Endothelial cell of hepatic sinusoid (primary cell): Measurements from ENCODE around the gene DBH.

Experiments used
- in situ Hi-C: cut with HindIII; loops from 2 replicates; pipeline ENCODE4 v1.10.0; 2017; ENCODE audit warnings: low sequenced_read_pairs

DBH gene

DNA sequence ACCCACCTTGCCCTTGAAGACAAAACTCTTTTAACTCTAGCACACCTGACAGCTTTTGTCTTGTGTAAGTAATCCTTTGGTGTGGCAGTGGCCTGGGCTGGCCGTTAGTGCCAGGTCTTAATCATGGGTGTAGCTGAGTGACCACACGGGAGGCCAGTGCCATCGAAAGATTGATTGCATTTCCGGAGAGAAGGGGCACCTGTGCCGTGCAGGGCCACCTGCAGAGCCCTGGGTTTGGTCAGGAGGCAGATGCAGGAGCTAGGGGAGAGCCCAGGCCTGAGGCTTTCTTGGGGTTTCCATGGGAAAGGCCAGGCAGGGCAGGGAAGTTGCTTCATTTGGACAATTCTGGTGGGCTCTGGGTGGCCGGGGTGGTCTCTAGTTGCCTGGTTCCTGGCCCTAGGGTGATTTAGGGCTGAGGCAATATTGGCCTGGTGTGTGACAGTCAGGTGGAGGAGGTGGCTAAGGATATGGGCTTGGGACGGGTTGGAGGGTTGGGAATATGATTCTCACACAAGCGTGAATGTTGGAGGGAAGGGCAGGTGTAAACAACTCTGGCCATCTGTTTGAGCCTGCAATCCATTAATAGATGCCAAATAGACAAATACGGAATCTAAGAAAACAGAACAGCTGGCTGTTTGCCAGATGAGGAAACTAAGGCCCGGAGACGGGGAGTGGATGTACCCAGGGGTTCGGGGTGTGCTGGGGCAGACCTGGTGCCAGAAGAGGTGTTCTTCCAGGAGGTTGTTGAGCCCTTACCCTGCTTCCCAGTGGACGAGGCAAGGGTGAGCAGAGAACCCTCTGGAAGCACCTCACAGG lies 4.6 kb downstream of the DBH start:
- in situ Hi-C loops, result no loop called here

DNA sequence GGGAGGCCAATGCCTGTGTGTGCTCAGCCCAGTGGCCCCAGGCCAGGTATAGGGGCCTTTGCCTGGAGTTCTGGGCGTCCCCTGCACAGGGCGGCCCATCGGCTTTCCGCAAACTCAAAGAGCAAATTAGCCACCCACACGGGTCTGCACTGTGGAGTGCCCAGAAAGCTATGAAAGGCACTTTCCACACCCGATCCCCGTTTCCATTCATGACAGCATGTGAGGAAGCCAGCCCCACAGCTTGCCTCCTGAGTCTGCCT lies 5.2 kb downstream of the DBH start:
- in situ Hi-C loops, result no loop called here

DNA sequence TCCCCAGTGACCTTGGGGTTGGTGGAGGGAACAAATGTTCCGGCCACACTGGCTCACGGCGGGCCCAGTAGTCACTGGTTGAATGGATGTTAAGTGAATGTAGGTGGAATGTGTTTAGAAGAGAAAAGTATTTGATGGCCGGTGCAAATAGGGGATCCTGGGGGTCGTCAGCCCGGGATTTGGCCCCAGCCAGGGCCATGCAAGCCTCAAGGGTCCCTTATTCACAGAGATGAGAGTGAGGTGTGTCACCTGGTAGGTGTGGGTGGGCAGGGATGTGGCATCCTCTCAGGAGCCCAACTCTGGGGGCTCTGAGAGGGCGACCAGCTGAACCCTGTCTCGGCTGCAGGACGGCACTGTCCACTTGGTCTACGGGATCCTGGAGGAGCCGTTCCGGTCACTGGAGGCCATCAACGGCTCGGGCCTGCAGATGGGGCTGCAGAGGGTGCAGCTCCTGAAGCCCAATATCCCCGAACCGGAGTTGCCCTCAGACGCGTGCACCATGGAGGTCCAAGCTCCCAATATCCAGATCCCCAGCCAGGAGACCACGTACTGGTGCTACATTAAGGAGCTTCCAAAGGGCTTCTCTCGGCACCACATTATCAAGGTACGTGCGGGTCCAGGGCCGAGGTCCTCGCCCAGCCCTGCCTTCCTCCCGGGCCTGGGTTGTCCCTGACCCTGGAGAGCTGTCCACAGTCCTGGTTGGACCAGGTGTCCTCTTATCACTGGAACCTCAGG lies 5.9 kb downstream of the DBH start:
- in situ Hi-C loops, result no loop called here

GRCh38 chr9:133642708-133643361 lies 6.7 kb downstream of the DBH start:
- in situ Hi-C loops, result no loop called here

DNA sequence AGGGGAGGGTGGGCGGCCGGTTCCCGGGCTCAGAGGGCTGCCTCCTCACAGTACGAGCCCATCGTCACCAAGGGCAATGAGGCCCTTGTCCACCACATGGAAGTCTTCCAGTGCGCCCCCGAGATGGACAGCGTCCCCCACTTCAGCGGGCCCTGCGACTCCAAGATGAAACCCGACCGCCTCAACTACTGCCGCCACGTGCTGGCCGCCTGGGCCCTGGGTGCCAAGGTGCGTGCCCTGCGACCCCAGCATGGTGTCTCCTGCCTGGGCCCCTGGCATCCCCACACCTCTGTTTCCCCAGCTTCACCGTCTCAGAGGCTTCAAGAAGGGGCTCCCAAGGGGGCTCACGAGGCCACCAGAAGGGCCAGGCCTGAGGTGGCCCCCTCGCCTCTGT lies 7.2 kb downstream of the DBH start:
- in situ Hi-C loops, result no loop called here

DNA sequence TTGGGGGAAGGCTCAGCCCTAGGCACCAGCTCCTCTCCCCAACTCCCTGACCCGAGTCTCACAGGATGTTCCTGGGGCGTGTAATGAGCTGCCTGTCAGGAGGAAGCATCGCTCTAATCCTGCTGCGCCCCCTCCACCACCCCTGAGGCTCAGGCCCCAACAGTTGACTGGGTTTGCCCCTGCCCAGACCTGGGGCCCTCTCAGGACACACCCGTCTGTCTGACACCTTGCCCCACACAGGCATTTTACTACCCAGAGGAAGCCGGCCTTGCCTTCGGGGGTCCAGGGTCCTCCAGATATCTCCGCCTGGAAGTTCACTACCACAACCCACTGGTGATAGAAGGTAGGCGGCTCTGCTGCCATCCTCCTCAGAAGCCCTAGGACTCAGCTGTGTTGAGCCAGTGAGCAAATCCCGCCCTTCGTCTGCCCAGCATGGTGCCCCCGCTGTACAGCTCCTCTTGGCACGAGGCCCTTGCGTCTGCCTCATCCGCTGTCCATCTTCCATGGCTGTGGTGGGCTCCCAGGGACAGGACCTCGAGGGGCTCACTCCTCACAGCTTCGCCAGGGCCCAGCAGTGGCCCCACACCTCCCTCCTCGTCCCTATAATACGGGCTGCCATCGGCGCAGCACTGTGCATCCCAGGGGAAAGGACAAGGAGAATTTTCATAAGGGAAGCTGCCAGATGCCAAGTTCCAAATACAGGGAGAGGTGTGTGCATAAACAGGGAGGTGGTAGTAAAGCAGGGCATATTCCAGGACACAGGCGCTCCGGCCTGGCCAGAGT lies 8.0 kb downstream of the DBH start:
- in situ Hi-C loops, result no loop called here

DNA sequence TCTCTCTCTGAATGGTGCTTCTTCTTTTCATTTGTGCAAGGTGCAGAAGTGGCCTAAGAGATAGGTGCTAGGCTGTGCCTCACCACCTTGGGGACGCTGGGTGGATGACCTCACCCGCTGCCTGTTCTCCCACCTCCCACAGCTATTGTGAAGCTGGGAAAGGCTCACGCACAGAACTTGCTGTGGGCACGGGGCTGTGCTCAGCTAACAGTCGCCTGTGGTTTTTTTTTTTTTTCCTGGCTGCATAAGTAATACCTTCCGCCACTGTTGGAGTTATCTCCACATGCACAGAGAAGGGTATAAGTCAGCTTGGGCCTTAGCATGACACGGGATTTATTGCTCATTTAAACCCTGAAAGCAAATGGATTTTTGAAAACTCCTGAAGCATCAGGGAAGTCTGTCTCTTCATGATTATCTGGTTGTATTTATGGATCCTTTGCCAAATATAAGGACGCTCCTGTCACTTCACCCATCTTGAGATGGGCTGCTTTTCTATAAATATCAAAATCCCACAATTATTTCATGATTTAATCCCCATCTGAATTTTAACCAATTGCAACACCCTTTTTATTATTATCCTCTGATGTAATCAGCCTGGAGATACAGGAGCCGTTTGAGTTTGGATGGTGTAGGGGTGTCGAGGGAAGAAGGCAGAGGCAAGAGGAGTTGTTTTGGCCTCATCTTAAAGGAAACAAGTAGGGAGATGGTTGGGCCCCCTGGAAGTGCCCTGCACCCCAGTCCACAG lies 9.0 kb downstream of the DBH start:
- in situ Hi-C loops, result no loop called here

DNA sequence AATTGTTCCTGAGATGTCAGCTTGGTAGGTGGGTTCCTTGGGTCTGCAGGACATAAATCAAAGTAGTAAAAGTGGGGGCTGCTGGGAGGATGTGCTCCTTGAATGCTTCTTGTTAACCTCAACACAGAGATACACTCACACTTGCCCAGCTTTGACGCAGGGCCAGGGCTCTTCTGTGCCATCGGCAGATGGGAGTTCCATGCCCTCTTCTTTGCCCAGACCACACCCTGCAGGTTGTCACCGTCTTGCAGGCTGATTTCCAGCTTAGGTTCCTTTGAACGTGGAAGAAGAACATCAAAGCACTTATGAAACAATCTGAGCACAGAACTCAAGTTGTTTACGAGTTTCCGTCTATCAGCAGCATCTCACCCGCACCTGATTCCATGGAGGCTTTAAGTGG lies 11.0 kb downstream of the DBH start:
- in situ Hi-C loops, result no loop called here

DNA sequence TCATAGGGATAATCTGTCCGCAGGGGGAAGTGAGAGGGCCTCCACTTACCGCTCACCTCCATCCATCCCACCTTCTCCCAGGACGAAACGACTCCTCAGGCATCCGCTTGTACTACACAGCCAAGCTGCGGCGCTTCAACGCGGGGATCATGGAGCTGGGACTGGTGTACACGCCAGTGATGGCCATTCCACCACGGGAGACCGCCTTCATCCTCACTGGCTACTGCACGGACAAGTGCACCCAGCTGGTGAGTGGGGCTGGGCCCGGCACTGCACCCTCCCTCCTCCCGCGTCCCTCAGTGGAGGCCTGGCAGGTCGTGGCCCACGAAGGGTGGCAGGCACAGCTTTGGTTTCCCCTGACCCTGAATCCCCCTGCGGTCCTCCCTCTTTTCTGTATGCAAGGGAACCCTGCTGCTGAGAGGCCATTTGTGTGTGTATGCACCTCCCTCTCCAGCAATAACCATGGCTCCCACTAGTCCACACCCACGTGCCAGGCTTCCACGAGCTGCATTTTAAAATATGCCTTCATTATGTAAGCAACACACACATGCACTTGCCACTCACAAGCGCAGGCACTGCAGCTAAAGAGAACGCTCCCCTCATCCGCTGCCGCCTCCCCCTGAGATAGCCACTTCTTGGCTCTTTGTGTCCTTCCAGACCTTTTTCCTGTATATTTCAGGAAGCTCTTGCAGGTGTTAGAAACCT lies 11.8 kb downstream of the DBH start:
- in situ Hi-C loops, result no loop called here

- in situ Hi-C loops, result no loop called here
Observed at GRCh38 chr9:133649194-133649593, 13.0 kb downstream of the DBH start.

- in situ Hi-C loops, result no loop called here
Observed at GRCh38 chr9:133650026-133650425, 13.9 kb downstream of the DBH start.

GRCh38 chr9:133653638-133654037 lies 17.5 kb downstream of the DBH start:
- in situ Hi-C loops, result no loop called here

DNA sequence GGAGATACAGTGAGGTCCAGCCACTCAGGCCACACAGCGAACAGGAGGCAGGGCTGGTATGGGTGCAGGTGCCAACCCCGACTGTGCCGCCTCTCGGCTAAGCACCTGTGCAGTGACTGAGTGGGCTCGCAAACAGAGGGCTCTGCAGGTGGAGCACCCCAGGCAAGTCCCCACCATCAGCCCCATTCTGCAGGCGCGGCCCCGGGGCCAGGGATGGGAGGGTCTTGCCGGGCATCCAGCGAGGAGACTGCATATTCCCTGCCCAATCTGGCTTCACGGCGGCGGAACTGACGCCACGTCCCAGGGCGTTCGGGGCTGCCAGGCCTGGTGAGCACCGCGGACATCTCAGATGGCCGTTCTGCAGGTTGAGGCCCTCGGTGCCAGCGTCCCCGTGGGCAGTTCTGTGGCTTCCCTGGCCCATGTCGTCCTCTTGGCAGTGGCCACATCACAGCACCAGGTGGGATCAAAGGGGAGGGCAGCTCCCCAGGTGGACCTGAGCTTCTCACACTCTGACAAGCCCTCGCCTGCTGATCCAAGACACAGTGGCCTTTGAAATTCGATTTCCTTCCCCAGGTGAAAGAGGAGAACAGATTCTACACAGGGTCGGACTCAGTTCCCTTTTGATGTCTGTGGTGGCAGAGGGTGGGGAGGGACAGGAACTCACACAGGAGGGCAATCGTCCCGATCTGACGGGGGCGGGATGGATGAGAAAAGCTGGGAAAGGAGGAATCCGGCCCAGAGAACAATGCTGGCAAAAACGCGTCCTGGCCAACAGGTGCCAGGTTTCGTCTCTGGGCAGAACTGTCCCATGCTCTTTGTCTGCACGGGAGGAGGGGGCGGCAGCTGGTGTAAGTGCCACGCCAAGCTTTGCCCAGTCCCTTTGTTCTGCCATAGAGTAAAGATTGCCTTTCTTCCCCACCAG lies 18.8 kb downstream of the DBH start:
- in situ Hi-C loops, result no loop called here

DNA sequence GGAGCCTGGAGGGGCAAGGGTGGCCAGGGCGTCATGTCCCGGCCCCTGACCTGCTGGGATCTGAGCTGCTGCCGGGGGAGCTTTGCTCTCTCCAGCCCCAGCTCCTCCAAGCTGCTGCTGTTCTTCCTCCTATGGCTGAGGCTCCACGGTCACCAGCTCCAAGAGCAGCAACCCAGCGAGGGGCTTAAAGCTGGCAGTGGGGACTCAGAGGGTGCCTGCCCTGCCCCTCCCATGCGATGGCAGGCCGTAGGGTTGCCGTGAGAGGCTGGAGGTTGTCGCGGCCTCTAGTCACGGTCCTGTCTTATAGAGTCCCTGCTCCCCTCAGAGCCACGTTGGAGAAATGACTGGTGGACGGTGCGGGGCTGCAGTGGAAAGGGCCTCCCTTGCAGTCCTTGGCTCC lies 19.5 kb downstream of the DBH start:
- in situ Hi-C loops, result no loop called here

DNA sequence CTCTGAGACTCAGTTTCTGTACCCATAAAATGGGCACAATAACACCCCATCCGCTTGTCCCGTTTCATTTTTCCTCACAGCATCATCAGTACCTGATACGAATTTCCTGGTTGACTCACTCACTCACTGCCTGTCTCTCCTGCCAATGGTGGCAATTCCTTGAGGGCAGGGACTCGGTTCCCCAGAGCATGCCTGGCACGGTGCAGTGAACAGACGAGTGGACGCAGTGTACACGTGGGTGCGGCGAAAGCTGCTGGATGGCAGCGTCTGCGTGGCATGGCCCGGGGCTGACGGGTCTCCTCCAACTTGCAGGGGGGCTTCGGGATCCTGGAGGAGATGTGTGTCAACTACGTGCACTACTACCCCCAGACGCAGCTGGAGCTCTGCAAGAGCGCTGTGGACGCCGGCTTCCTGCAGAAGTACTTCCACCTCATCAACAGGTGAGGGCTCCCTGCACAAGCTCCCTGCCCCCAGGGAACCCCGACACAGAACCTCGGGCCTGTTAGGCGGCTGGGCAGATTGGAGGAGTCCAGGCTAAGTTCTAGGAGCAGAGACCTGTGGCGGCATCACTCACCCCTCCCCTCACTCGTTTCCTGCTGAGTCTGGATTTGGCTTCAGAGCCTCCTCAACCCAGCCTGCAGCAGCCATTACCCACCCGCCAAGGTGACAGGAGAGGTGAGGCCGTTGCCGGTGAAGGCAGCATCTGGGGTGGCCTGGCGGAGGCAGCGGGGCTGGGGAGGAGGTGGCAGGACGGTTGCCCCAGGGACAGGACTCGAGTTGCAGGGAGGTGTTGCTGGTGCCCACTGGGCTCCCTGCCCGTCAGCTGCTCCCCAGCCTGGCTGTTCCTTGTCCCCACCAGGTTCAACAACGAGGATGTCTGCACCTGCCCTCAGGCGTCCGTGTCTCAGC lies 20.3 kb downstream of the DBH start:
- in situ Hi-C loops, result no loop called here

DNA sequence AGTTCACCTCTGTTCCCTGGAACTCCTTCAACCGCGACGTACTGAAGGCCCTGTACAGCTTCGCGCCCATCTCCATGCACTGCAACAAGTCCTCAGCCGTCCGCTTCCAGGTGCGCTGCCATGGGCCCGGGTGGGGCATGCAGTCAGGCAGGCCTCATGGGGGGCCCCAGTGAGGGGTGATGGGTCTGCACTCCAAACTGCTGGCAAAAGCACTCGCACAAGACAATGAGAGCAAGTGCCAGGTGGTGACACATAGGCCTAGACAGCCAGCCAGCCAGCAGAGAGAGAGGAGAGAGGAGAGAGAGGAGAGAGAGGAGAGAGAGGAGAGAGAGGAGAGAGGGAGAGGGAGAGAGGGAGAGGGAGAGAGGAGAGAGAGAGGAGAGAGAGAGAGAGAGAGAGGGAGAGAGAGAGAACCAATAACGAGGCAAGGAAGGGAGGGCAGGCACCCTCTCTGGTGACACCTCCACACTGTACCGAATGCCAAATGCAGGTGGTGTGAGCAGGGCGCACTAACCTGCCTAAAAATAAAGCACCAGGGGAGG lies 21.0 kb downstream of the DBH start:
- in situ Hi-C loops, result no loop called here

DNA sequence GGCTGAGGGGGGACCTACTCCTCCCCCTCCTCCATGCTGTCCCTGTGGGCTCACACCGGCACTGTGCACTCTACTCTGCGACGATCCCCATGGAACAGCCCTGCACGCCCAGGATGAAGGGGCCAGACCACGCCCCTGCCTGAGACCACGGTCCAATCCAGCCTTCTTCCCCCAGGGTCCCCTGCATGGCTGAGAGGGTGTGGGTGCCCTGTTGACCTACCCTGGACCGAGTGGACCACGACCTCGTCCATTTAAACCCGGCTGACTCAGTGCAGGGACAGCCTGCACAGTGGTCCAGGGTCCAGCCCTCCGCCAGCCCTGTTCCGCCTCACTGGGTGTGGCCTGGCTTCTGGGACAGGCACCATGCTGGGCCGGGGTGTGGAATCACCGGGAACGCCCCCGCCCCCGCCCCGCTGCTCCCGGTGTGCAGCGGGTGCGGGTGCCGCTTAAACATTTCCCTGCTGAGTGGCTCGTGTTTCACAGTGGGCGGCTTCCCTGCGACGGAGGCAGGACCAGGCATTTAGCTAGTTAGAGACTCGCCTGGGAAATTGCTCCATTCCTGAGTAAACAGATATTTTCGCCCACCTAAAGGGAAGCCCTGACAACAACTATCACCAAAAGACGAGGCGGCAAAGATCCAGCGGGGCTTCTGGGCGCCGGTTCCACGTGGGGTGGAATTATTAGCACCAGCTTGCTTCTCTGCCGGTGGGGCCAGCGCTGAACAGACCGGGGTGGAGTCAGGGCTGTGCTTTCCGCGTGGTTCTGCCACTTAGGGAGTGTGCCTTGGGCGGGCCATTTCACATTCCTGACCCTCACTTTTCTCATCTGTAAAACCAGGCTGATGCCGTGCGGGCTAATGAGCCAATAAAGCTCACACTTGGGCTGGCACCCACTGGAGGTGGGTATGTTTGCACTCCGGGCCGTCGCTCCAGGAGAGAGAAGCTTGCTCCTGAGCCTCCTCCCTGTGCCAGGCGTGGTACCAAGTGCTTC lies 22.6 kb downstream of the DBH start:
- in situ Hi-C loops, result no loop called here
